Measurements from ENCODE around the gene PAQR5. TPM values are rescaled to one million over a fixed set of nuclear protein-coding genes. Genes with fewer than 3 reads are reported as not detected.

Gene PAQR5
- total RNA-seq, 1 experiment from 2014 or later, result 9.4 TPM

DNA sequence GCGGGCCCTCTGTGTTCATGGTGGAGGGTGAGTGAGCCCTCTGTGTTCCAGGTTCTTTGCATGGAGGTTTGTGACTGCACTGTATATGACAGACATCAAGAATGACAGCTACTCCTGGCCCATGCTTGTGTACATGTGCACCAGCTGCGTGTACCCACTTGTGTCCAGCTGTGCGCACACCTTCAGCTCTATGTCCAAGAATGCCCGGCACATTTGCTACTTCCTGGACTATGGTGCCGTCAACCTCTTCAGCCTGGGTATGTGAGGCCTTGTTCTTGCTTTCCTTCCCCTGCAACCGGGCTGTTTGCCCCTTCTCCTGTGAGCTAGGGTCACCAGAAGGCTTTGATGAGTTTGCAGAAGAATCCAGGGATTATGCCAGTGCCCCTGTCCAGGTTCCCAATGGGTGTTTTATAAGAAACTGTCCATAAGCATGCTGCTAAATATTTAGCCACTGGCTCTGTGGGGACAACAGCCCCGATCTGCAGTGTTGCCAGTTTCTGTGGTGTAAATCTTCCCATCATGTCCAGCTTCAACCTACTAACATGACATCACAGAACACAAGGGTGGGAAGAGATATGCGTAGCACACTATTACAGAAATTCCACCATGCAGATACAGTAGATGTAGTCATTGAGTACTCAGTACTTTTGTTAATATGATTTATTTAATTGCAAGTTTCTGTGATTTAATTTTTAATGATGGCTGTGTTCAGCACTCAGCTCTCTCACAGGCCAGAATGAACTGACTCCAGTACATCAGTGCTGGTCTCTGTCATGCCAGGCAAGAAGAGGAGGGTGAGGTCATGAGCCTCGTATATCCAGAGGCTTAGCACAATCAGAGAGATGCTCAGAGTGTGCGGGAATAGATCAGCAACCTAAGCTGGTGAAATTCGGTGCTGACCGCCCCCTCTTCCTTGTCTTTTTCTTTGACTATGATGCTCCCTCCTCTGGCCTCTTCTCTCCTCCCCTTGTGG, 86.2 kb downstream of the PAQR5 start (continued):
- TF ChIP-seq, protein P1, sequence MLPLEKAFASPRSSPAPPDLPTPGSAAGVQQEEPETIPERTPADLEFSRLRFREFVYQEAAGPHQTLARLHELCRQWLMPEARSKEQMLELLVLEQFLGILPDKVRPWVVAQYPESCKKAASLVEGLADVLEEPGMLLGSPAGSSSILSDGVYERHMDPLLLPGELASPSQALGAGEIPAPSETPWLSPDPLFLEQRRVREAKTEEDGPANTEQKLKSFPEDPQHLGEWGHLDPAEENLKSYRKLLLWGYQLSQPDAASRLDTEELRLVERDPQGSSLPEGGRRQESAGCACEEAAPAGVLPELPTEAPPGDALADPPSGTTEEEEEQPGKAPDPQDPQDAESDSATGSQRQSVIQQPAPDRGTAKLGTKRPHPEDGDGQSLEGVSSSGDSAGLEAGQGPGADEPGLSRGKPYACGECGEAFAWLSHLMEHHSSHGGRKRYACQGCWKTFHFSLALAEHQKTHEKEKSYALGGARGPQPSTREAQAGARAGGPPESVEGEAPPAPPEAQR (CRISPR knock-in tag; IDR thresholded peaks at IDR 0.05), result no peak
- TF ChIP-seq MXD4 (CRISPR knock-in tag; IDR thresholded peaks at IDR 0.05; ENCODE audit: borderline replicate concordance), result no peak
- no peak for TF ChIP-seq NFE2L1 (CRISPR knock-in tag; IDR thresholded peaks at IDR 0.05)
- TF ChIP-seq ESRRA (CRISPR knock-in tag; IDR thresholded peaks at IDR 0.05; ENCODE audit: borderline replicate concordance), result no peak

DNA sequence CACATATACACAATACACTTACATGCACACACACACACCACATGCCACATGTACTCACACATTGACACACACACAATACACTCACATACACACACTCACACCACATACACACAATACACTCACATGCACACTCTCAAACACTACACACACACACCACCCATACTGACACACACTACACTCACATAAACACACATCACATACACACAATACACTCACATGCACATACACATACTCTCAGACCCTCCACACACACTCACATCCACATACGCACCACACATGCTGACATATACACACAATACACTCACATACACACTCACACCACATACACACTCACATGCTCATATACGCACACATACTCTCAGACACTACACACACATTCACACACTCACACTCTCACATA, 87.1 kb downstream of the PAQR5 start:
- POLR2A ChIA-PET, result no interaction called here
- CTCF ChIA-PET, result interaction anchor here (1.4 kb wide), 1 partner anchor 9 kb away, joined by 3 read pairs; no protein-coding TSS in a partner anchor
- ATAC-seq (no peak), DNase-seq (ENCODE audit: low spot score) (no peak)
- H3K27ac Mint-ChIP-seq, result no peak overlapping the region
- no peaks in the 10 kb centered on the region for H3K27me3 Mint-ChIP-seq (ENCODE audit: low read depth)
- H3K36me3 Mint-ChIP-seq, result no peaks in the 10 kb centered on the region
- TF ChIP-seq ZNF263 (CRISPR knock-in tag; IDR thresholded peaks at IDR 0.05; ENCODE audit: low read depth) (no peak), ZNF138 (CRISPR knock-in tag; conservative IDR thresholded peaks at IDR 0.05) (no peak), MXD4 (CRISPR knock-in tag; IDR thresholded peaks at IDR 0.05; ENCODE audit: borderline replicate concordance) (no peak), GRHL2 (CRISPR knock-in tag; IDR thresholded peaks at IDR 0.05; ENCODE audit: insufficient replicate concordance, severe bottlenecking) (no peak), EMX1 (CRISPR knock-in tag; IDR thresholded peaks at IDR 0.05) (no peak), ZNF423 (CRISPR knock-in tag; IDR thresholded peaks at IDR 0.05) (no peak), OVOL2 (CRISPR knock-in tag; IDR thresholded peaks at IDR 0.05; ENCODE audit: borderline replicate concordance) (no peak), CREB1 (CRISPR knock-in tag; IDR thresholded peaks at IDR 0.05) (no peak)
- TF ChIP-seq, protein P2, sequence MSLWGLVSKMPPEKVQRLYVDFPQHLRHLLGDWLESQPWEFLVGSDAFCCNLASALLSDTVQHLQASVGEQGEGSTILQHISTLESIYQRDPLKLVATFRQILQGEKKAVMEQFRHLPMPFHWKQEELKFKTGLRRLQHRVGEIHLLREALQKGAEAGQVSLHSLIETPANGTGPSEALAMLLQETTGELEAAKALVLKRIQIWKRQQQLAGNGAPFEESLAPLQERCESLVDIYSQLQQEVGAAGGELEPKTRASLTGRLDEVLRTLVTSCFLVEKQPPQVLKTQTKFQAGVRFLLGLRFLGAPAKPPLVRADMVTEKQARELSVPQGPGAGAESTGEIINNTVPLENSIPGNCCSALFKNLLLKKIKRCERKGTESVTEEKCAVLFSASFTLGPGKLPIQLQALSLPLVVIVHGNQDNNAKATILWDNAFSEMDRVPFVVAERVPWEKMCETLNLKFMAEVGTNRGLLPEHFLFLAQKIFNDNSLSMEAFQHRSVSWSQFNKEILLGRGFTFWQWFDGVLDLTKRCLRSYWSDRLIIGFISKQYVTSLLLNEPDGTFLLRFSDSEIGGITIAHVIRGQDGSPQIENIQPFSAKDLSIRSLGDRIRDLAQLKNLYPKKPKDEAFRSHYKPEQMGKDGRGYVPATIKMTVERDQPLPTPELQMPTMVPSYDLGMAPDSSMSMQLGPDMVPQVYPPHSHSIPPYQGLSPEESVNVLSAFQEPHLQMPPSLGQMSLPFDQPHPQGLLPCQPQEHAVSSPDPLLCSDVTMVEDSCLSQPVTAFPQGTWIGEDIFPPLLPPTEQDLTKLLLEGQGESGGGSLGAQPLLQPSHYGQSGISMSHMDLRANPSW (CRISPR knock-in tag; conservative IDR thresholded peaks at IDR 0.05; ENCODE audit: low read depth), result no peak
- TF ChIP-seq, protein P3, sequence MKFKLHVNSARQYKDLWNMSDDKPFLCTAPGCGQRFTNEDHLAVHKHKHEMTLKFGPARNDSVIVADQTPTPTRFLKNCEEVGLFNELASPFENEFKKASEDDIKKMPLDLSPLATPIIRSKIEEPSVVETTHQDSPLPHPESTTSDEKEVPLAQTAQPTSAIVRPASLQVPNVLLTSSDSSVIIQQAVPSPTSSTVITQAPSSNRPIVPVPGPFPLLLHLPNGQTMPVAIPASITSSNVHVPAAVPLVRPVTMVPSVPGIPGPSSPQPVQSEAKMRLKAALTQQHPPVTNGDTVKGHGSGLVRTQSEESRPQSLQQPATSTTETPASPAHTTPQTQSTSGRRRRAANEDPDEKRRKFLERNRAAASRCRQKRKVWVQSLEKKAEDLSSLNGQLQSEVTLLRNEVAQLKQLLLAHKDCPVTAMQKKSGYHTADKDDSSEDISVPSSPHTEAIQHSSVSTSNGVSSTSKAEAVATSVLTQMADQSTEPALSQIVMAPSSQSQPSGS (CRISPR knock-in tag; IDR thresholded peaks at IDR 0.05; ENCODE audit: borderline replicate concordance, low read depth), result no peak
- TF ChIP-seq, protein P4, sequence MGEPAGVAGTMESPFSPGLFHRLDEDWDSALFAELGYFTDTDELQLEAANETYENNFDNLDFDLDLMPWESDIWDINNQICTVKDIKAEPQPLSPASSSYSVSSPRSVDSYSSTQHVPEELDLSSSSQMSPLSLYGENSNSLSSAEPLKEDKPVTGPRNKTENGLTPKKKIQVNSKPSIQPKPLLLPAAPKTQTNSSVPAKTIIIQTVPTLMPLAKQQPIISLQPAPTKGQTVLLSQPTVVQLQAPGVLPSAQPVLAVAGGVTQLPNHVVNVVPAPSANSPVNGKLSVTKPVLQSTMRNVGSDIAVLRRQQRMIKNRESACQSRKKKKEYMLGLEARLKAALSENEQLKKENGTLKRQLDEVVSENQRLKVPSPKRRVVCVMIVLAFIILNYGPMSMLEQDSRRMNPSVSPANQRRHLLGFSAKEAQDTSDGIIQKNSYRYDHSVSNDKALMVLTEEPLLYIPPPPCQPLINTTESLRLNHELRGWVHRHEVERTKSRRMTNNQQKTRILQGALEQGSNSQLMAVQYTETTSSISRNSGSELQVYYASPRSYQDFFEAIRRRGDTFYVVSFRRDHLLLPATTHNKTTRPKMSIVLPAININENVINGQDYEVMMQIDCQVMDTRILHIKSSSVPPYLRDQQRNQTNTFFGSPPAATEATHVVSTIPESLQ (CRISPR knock-in tag; IDR thresholded peaks at IDR 0.05), result no peak
- H3K4me3 Mint-ChIP-seq, result no peak overlapping the region
- peaks cover 9% of the 10 kb centered on the region for H3K4me1 Mint-ChIP-seq
- no peaks in the 10 kb centered on the region for H3K9me3 Mint-ChIP-seq

DNA sequence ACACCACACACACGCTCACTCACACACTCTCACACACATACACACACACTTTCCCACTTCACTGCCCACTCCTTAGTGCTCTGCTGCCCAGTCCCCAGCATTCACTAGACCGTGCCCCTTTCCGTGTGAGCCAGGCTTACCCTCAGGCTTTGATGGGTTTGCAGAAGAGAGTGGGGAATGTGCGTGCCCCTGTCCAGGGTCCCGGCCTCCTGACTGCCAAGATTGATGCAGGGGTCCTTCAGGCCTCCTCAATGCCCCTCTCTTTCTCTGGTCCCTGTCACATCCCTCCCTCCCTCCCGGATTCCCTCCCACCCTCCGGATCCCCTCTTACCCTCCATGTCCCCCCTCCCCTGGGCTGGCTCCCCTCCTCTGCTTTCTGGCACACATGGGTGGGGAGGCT, 87.6 kb downstream of the PAQR5 start:
- Mint-ChIP-seq H3K36me3 (no peaks in the 10 kb centered on the region; the same call in 1 of the 2 replicates), H3K4me1 (peaks cover 8% of the 10 kb centered on the region), H3K27ac (no peak overlapping the region), H3K9me3 (no peaks in the 10 kb centered on the region), H3K27me3 (ENCODE audit: low read depth) (no peaks in the 10 kb centered on the region), H3K4me3 (no peak overlapping the region)
- TF ChIP-seq, protein P5, sequence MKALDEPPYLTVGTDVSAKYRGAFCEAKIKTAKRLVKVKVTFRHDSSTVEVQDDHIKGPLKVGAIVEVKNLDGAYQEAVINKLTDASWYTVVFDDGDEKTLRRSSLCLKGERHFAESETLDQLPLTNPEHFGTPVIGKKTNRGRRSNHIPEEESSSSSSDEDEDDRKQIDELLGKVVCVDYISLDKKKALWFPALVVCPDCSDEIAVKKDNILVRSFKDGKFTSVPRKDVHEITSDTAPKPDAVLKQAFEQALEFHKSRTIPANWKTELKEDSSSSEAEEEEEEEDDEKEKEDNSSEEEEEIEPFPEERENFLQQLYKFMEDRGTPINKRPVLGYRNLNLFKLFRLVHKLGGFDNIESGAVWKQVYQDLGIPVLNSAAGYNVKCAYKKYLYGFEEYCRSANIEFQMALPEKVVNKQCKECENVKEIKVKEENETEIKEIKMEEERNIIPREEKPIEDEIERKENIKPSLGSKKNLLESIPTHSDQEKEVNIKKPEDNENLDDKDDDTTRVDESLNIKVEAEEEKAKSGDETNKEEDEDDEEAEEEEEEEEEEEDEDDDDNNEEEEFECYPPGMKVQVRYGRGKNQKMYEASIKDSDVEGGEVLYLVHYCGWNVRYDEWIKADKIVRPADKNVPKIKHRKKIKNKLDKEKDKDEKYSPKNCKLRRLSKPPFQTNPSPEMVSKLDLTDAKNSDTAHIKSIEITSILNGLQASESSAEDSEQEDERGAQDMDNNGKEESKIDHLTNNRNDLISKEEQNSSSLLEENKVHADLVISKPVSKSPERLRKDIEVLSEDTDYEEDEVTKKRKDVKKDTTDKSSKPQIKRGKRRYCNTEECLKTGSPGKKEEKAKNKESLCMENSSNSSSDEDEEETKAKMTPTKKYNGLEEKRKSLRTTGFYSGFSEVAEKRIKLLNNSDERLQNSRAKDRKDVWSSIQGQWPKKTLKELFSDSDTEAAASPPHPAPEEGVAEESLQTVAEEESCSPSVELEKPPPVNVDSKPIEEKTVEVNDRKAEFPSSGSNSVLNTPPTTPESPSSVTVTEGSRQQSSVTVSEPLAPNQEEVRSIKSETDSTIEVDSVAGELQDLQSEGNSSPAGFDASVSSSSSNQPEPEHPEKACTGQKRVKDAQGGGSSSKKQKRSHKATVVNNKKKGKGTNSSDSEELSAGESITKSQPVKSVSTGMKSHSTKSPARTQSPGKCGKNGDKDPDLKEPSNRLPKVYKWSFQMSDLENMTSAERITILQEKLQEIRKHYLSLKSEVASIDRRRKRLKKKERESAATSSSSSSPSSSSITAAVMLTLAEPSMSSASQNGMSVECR (CRISPR knock-in tag; IDR thresholded peaks at IDR 0.05; ENCODE audit: borderline replicate concordance), result no peak
- no peak for TF ChIP-seq ZNF121 (CRISPR knock-in tag; IDR thresholded peaks at IDR 0.05)
- ChIA-PET CTCF (no interaction called here), POLR2A (no interaction called here)
- no peak for ATAC-seq
- DNase-seq (ENCODE audit: low spot score), result no peak

All from WTC11 (cell line).